ENCODE data around the gene ACOT12. TPM values are rescaled to one million over a fixed set of nuclear protein-coding genes. Genes with fewer than 3 reads are reported as not detected.
"Not testable (repeated sequence)": the region's sequence is repeated elsewhere in the genome, so short reads cannot be mapped to it uniquely, and the experiment has no call there.

ACOT12 gene
- total RNA-seq, 1 donor from 2014 or later: not detected

DNA sequence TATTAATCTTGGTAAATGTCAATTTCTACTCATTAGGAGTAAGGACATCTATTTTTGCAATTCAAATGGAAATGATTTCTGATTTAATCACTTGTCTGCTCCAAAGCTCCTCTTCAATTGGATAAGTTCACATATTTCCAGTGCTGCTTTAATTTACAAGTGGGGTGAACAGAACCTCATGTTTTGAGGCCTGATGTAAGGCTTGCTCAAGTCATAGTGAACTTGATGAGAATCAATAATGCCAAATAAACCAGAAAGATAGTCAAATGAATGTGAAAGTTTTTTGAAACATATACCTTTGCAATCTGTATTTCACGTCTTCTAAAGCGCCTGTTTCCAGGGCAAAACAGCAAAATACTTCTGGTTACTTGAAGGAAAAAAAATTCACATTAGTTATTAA is 15.4 kb upstream of the ACOT12 start:
- TF ChIP-seq, protein P1, sequence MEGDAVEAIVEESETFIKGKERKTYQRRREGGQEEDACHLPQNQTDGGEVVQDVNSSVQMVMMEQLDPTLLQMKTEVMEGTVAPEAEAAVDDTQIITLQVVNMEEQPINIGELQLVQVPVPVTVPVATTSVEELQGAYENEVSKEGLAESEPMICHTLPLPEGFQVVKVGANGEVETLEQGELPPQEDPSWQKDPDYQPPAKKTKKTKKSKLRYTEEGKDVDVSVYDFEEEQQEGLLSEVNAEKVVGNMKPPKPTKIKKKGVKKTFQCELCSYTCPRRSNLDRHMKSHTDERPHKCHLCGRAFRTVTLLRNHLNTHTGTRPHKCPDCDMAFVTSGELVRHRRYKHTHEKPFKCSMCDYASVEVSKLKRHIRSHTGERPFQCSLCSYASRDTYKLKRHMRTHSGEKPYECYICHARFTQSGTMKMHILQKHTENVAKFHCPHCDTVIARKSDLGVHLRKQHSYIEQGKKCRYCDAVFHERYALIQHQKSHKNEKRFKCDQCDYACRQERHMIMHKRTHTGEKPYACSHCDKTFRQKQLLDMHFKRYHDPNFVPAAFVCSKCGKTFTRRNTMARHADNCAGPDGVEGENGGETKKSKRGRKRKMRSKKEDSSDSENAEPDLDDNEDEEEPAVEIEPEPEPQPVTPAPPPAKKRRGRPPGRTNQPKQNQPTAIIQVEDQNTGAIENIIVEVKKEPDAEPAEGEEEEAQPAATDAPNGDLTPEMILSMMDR (IDR thresholded peaks at IDR 0.05; ENCODE audit: unreplicated experiment): no peak
- no peaks in the 10 kb centered on the region for H3K27me3 Mint-ChIP-seq (ENCODE audit: low read depth)
- no peak overlapping the region for H3K27ac Mint-ChIP-seq
- no peak overlapping the region for H3K4me3 Mint-ChIP-seq
- peaks cover 19% of the 10 kb centered on the region for H3K4me1 Mint-ChIP-seq
- H3K36me3 Mint-ChIP-seq: peaks cover 5% of the 10 kb centered on the region
- DNase-seq (ENCODE audit: low spot score in 2 of 2, unreplicated experiment in 2 of 2): no peak
- no peaks in the 10 kb centered on the region for H3K9me3 Mint-ChIP-seq

DNA sequence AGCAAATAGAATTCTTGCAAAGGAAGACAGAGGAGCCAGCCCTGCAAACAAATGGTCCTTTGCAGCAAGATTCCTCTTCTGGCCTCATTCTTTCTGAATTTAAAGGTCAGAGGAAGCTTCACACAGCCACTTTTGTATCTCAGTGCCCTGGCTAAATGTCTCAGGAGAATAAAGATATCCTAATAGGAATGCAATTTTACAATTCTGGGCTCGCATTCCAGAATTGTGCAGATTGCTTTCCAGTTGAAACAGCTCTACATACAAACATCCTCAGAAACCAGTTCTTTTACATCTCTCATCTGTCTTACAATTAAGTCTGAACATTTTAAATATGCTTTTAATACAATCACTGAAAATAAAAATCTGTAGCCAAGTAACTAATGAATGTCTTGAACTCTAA is 14.6 kb upstream of the ACOT12 start:
- TF ChIP-seq, protein P1 (IDR thresholded peaks at IDR 0.05; ENCODE audit: unreplicated experiment): no peak
- H3K27ac Mint-ChIP-seq: no peak overlapping the region
- H3K27me3 Mint-ChIP-seq (ENCODE audit: low read depth): no peaks in the 10 kb centered on the region
- H3K9me3 Mint-ChIP-seq: no peaks in the 10 kb centered on the region
- H3K4me1 Mint-ChIP-seq: peaks cover 19% of the 10 kb centered on the region
- H3K36me3 Mint-ChIP-seq: peaks cover 3% of the 10 kb centered on the region
- DNase-seq (ENCODE audit: low spot score in 2 of 2, unreplicated experiment in 2 of 2): no peak
- H3K4me3 Mint-ChIP-seq: no peak overlapping the region

DNA sequence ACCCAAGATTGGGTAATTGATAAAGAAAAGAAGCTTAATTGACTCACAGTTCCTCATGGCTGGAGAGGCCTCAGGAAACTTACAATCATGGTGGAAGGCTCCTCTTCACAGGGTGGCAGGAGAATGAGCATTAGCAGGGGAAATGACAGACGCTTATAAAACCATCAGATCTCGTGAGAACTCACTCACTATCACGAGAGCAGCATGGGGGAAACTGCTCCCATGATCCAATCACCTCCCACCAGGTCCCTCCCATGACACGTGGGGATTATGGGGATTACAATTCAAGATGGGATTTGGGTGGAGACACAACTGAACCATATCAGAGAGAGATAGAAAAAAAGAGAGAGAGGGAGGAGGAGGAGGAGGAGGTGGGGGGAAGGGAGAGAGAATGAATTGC is 13.9 kb upstream of the ACOT12 start:
- not testable (repeated sequence) for H3K4me3 Mint-ChIP-seq; H3K27me3 Mint-ChIP-seq (ENCODE audit: low read depth); H3K9me3 Mint-ChIP-seq; H3K36me3 Mint-ChIP-seq; DNase-seq (ENCODE audit: low spot score in 2 of 2, unreplicated experiment in 2 of 2)
- peak overlapping the region; percentile 56 for H3K27ac Mint-ChIP-seq
- peaks cover 19% of the 10 kb centered on the region for H3K4me1 Mint-ChIP-seq

DNA sequence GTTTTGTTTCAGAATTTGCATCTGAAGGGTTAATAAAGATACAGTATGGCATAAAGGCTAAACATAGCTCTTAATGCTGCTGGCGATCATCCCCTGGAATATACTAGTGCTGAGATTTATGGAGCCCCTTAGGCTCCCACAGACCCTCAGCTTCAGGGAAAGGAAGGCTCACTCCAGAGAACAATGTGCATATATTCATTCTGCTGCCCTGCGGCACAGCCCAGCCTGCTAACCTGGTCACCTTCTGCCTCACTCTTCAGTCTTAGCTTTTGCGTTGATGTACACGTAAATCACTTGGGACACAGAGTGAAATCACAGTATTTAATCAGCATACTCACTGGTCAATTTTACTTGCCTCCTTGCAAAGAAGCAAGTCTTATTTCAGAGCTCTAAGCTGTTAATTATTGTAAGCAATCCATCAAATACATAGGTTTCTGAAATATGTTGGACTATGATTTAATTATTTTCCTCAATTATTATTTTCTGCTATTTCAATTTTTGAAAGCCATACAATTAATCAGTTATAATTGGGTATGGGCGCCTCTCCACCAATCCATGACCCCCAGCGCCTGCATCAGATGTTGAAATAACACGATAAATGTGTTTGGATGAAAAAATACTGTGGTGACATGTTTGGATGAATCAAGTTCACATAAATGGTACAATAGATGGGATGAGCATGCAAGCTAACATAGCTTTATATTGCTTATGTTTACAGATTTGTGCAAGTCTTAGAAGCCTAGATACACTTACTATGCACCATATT is 11.4 kb upstream of the ACOT12 start:
- Mint-ChIP-seq H3K27me3 (ENCODE audit: low read depth) (no peaks in the 10 kb centered on the region), H3K36me3 (peaks cover 3% of the 10 kb centered on the region), H3K4me3 (no peak overlapping the region), H3K4me1 (peaks cover 19% of the 10 kb centered on the region), H3K9me3 (no peaks in the 10 kb centered on the region), H3K27ac (no peak overlapping the region)
- TF ChIP-seq, protein P1 (IDR thresholded peaks at IDR 0.05; ENCODE audit: unreplicated experiment): no peak
- no peak for DNase-seq (ENCODE audit: low spot score in 2 of 2, unreplicated experiment in 2 of 2)

DNA sequence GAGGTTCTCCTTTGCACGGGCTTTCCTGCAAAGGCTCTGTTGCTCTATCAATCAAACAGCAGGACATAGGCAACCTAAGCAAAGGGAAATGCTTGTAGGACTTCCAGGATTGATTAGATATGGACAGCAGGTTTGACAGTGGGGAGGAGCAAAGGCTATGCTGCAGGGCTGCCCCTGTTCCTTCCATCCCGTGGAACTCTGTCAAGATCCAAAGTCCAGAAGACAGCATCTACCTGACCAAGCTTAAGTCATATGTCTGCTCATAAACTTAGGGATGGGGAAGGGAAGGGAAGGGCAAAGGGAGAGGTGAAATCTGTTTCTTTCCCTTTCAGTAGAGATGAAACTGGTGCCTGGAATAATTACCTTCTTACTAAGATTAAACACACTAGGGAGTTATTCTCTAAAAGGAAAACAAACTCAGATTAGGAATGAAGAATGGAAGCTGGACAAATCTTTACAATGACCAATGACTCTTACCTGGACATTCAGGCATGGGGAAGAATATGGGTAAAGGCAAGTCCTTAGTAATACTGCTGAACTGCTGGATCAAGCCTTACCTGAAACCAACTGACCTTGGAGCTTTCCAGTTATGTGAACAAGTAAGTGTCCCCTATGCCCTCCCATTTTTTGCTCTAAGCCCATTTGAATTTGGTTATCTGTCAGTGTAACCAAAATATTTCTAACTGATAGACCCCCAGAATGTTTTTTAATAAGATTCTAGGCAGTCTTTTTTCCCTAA is 8.4 kb upstream of the ACOT12 start:
- H3K4me1 Mint-ChIP-seq: no peaks in the 10 kb centered on the region
- H3K27ac Mint-ChIP-seq: no peak overlapping the region
- H3K4me3 Mint-ChIP-seq: no peak overlapping the region
- peaks cover 3% of the 10 kb centered on the region for H3K36me3 Mint-ChIP-seq
- TF ChIP-seq, protein P1 (IDR thresholded peaks at IDR 0.05; ENCODE audit: unreplicated experiment): no peak
- H3K27me3 Mint-ChIP-seq (ENCODE audit: low read depth): peaks cover 4% of the 10 kb centered on the region
- no peaks in the 10 kb centered on the region for H3K9me3 Mint-ChIP-seq
- DNase-seq (ENCODE audit: low spot score in 2 of 2, unreplicated experiment in 2 of 2): no peak

DNA sequence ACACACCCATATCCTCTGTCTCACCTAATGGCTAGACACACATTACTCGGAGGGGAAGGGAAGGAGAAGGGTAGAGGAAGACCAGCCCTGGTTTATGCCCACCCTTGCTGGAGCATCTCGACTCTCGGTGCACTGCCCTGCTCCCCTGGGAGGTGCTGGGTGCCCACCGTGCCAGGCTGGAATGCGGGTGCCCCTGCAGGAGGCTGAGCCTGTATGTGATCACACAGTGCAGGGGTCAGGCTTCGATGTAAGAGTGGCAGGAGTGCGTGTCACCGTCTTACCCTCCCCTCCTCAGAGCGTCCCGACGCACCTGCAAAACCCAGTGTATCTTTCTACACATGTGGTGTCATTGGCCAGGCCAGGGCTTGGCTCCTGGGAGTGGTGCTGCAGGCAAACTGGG is 7.3 kb upstream of the ACOT12 start:
- H3K4me1 Mint-ChIP-seq: no peaks in the 10 kb centered on the region

More for the DNA sequence above, 7.3 kb upstream of the ACOT12 start:
- H3K27ac Mint-ChIP-seq: no peak overlapping the region
- TF ChIP-seq, protein P1 (IDR thresholded peaks at IDR 0.05; ENCODE audit: unreplicated experiment): no peak
- H3K36me3 Mint-ChIP-seq: no peaks in the 10 kb centered on the region
- no peak overlapping the region for H3K4me3 Mint-ChIP-seq
- peaks cover 10% of the 10 kb centered on the region for H3K27me3 Mint-ChIP-seq (ENCODE audit: low read depth)
- DNase-seq (ENCODE audit: low spot score in 2 of 2, unreplicated experiment in 2 of 2): no peak
- H3K9me3 Mint-ChIP-seq: no peaks in the 10 kb centered on the region
